Measurements from ENCODE around the gene MTHFR.
A peak's percentile ranks its signal among the peaks of the same experiment; 100 is the strongest.

The MTHFR gene

GRCh38 chr1:11805422-11806306 lies at the start of gene MTHFR, which contains the start of gene CLCN6:
Gene MTHFR, minus strand, starts transcription at chr1:11805964. Its CDS starts 2,848 bp downstream, at chr1:11803116.
Gene CLCN6, plus strand, starts transcription at chr1:11806191. Its CDS starts 72 bp downstream, at chr1:11806263.
- DNase-seq: peak; percentile 97

- no peak for DNase-seq
Observed at GRCh38 chr1:11855430-11855829, 49.7 kb upstream of the MTHFR start.

DNA sequence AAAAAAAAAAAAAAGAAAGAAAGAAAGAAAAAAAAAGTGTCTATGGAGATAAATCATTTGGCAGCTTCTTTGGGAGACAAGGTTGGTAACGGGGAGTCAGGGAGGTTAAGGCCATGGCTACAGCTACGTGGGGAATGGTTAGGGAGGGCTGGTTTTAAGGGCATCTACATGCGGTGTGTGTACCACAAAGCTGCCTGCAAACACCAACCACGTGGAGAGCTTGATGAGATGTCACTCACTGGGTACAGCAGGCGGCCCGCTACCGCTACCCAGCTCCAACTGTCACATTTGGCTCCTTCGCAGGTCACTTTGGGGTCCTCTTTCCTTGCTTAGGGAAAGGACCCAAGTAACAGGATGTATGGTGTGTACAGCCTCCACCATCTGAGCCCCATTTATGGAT lies 48.8 kb upstream of the MTHFR start:
- DNase-seq: no peak

DNA sequence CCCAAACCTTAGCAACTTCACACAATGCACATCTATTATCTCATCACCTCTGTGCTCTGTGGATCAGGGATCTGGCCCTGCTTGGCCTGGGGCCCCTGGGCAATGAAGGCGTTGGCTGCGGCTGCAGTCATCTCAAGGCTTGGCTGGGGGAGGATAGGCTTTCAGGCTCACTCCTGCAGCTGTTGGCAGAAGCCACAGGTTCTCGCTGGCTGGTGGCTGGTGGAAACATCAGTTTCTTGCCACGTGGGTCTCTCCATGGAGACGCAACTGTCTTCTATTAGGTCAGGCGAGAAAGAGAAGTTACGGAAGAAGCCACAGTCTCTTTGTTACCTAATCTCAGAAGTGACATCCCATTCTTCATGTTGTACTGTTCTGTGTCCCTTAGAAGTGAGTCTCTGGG lies 45.4 kb upstream of the MTHFR start:
- DNase-seq: no peak

GRCh38 chr1:11850156-11850555 lies 44.4 kb upstream of the MTHFR start:
- no peak for DNase-seq

DNA sequence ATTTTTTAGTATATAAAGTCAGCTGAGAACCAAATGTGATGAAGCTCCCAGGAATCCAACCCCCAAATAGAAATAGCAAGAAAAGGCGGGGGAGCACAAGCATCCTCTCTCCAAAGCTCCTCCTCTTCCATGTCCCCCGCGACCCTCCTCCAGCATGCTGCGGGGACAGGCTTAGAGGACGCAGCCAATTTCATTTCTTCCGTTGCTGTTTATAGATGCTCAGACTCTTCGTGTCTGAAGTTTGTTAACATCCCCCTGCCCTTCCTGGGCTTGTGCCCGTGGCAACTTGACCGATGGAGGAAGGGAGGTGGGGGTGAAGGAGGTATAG lies 42.6 kb upstream of the MTHFR start:
- DNase-seq: no peak

DNA sequence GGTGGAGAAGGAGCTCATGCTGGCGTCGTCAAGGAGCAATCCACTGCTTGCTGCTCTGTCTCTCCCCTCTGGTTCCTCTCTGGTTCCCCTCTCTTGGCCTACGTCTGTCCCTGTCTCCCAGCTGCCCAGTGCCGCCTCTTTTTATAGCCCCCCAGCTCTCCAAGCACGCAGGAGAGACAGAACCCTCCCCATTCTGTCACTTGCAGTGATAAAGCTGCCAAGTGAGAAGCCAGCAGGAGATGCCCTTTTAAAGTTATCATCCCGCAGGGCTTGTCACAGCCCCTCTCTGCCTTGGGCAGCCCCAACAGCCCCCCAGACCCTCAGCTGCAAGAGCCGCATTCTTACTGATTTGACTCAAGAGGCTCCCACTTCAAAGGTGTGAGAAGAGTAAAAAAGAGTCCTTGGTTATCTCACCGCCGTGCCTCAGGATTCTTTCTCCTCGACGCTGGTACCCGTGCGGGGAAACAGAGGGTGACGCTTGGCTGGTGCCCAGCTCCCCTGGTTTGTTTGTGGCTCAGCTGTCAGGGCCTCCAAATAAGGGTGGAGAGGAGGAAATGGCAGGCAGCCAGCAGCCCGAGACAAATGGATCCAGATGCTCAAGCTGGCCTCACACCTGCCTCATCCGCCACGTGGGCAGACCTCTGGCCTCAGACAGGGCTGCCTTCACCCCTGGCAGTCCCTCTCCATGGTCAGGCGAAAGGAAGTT lies 42.1 kb upstream of the MTHFR start, which contains the start of gene NPPA:
TSS of gene NPPA (minus strand) at position 117 of the 706 bp plus-strand sequence. CDS start at position 18, 99 bp downstream.
- peak; percentile 95 for DNase-seq

- DNase-seq: peak; percentile 6
Observed at GRCh38 chr1:11845641-11846335, 40.0 kb upstream of the MTHFR start.

GRCh38 chr1:11842154-11843041 lies 36.6 kb upstream of the MTHFR start:
- peak; percentile 10 for DNase-seq

DNA sequence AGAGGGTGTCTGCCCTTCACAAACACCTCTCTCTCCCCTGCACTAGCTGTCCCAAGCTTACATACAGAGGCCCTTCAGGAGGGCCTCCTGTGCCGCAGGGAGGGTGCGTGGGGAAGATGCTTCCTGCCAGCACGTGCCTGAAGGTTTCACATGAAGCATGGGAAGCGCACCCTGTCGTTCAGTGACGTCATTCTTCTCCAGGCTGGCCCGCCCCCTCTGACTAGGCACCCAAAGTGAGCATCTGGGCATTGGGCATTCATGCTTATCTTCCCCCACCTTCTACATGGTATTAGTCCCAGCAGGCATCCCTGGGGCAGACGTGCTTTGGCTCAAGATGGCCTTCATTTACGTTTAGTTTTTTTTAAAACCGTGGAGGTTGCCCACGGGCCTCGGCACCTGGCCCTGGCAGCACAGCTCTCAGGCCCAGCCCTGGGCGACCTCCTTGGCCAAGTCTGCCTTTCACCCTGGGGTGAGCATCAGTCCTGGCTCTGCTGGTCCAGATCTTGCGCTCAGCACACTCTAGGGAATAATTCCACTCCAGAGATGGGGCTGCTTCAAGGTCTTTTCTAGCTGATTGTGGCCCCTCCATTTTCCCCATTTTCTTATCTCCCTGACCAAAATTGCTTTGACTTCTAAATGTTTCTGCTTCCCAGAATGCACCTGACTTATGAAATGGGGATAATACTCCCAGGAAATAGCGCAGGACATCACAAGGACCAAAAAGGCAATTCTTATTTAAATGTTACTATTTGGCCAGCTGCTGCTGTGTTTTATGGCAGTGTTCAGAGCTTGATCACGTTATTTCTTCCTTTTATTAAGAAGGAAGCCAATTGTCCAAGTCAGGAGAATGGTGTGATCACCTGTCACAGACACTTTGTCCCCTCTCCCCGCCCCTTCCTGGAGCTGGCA lies 35.7 kb upstream of the MTHFR start:
- peak; percentile 11 for DNase-seq

DNA sequence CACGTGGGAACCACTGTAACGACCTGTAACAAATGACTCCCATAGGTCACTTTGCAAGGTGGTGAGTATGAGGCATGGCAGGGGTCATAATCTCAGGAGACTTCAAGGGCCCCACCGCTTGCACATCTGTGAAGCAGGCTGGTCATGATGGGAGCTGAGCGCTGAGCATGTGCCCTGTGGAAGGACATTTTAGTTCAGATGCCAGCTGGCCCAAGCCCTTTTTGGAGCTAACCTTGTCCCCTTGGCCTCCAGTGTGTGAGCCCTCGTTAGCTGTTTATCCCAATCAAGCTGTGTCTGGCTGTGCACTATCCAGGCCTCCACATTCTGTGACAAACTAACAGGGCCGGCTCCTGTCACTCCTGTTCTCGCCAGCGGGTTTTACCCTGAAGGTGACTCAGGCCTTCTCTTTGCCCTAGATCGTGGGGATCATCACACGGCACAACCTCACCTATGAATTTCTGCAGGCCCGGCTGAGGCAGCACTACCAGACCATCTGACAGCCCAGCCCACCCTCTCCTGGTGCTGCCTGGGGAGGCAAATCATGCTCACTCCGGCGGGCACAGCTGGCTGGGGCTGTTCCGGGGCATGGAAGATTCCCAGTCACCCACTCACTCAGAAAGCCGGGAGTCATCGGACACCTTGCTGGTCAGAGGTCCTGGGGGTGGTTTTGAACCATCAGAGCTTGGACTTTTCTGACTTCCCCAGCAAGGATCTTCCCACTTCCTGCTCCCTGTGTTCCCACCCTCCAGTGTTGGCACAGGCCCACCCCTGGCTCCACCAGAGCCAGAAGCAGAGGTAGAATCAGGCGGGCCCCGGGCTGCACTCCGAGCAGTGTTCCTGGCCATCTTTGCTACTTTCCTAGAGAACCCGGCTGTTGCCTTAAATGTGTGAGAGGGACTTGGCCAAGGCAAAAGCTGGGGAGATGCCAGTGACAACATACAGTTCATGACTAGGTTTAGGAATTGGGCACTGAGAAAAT lies 34.3 kb upstream of the MTHFR start:
- no peak for DNase-seq

DNA sequence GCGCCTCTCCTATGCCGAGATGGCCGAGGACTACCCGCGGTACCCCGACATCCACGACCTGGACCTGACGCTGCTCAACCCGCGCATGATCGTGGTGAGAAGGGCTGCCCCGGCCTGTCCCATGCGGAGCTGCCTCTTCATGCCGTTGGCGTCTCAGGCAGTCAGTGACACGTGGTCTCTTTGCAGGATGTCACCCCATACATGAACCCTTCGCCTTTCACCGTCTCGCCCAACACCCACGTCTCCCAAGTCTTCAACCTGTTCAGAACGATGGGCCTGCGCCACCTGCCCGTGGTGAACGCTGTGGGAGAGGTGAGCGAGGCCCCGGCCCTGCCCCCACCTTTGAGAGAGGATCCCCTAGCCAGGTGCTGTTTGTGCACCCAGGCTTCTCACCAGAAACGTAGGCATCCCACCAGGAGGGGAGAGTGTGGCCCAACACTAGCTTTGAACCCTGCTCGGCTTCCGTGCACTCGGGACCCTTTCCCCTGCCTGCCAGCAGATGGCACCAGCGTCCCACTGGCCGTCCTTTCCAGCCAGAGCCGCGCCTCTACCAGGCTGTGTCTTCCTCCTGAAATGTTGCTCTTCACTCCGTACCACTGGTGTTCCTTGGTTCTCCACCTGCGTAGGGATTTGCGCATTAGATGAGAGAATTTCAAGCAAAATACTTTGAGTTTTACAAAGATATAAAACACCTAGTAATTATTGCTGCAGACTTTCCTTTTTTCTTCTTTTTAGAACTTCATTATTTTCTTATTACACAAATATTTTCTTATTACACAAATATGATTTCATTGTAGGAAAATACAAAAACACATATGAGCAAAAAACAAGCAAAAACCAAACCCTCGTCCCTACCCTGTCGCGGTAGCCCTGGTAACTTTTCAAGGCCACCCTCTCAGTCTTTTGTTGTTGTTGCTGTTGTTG lies 32.8 kb upstream of the MTHFR start:
- peak; percentile 58 for DNase-seq

DNA sequence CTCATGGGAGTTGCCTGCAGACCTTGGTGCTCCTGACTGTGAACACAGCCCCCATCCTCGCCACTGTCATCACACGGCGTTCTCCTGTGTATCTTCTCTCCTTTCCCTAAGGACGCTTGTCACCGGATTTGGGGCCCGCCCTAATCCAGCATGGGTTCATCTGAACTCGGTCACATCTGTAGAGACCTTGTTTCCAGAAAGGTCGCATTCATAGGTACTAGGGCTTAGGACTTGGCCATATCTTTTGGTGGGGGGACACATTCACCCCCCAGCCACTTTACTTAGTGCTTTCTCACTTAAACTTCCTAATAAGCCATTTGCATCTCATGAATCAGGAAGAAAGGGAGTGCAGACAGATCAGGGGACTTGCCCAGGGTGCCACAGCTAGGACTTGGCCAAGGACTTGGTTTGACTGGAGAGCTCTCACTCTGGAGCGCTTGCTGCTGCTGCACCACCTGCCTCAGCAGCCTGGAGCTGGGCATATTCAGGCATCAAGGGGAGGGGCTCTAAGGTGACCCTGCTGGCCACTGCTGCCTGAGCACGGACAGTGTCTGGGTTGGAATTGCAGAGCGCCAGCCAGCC lies 32.1 kb upstream of the MTHFR start:
- DNase-seq: no peak

GRCh38 chr1:11836955-11837766 lies 31.4 kb upstream of the MTHFR start:
- no peak for DNase-seq

DNA sequence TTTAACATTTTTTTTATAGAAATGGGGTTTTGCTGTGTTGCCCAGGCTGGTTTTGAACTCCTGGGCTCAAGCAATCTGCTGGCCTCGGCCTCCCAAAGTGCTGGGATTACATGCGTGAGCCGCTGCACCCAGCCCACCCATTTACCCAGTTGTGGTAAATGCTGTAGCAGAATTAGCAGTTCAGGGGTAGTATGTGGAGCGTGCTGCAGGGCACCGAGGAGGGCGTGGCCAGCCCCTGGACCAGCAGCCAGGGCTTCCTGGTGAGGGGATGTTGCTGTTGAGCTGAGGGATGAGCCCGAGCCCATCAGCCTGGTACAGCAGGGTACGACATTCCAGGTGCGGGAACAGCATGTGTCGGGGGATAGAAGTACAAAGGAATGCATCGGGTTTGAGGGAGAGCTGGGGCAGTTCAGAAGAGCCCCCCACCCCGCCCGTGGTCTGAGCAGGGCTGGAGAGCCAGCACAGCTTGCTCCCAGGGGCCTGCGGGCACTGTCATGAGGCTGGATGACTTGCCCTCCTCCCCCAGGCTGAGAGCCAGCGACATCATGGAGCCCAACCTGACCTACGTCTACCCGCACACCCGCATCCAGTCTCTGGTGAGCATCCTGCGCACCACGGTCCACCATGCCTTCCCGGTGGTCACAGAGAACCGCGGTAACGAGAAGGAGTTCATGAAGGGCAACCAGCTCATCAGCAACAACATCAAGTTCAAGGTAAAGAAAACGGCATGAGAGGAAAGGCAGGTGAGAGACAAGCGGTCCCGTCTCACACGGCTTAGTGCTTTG lies 29.9 kb upstream of the MTHFR start:
- DNase-seq: no peak

DNA sequence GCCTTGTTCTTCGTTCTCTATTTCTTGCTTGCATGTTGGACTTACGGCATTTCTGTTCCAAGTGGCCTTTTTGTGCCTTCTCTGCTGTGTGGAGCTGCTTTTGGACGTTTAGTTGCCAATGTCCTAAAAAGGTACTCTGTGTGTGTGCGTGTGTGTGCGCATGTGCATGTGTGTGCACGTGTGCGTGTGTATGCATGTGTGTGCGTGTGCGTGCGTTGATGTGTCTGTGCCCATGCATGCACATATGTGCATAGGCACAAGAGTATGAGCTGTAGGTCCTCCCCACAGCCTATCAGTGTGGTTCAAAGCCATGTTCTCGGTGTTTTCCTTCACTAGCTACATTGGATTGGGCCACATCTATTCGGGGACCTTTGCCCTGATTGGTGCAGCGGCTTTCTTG lies 28.1 kb upstream of the MTHFR start:
- no peak for DNase-seq

DNA sequence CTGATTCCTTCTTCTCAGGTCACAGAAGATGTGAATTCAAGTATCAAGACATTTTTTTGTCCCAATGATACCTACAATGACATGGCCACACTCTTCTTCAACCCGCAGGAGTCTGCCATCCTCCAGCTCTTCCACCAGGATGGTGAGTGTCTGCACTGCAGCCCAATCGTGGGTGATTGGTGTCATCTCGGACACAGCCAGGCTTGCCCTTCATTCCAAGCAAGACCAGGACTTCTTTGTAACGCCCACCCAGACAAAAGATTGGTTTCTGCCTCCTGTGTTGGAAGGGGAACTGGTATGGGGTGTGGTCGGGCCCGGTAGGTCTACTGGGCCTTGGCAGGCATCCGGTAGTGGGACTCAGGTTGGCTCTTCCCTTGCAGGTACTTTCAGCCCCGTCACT lies 27.7 kb upstream of the MTHFR start:
- DNase-seq: no peak

All from NCI-H69 (cell line).